ENCODE data around the gene UBE2I. TPM values are rescaled to one million over a fixed set of nuclear protein-coding genes. Genes with fewer than 3 reads are reported as not detected.

UBE2I gene
- total RNA-seq, 6 experiments from 2014 or later = 25.0 to 48.0 (median 39.3) TPM

GRCh38 chr16:1334739-1335138 lies 25.3 kb downstream of the UBE2I start:
- no peak for DNase-seq
- intact Hi-C loops (cut with DNase I) = no loop called here
- no peaks in the 10 kb centered on the region for H3K36me3 ChIP-seq
- H3K27me3 ChIP-seq = peaks cover 0 to 8% of the 10 kb centered on the region in 2 donors
- TF ChIP-seq POLR2A (IDR thresholded peaks at IDR 0.05) = no peak
- TF ChIP-seq CTCF (IDR thresholded peaks at IDR 0.05) = no peak
- 24% methylated on average over 4 of the region's 9 CpGs for WGBS (ENCODE audit: insufficient coverage, low coverage, low lambda C conversion rate, missing lambda C conversion rate)
- no peak for ATAC-seq
- no peak overlapping the region for H3K4me3 ChIP-seq
- peaks cover 0 to 24% (median 9%) of the 10 kb centered on the region in 4 donors for H3K4me1 ChIP-seq
- no peaks in the 10 kb centered on the region for H3K9me3 ChIP-seq
- no peak overlapping the region for H3K27ac ChIP-seq

- Histone ChIP-seq H3K4me3 (no peak overlapping the region), H3K27ac (no peak overlapping the region), H3K9me3 (no peaks in the 10 kb centered on the region), H3K27me3 (peaks cover 0 to 8% of the 10 kb centered on the region in 2 donors), H3K4me1 (peaks cover 0 to 24% (median 9%) of the 10 kb centered on the region in 4 donors), H3K36me3 (no peaks in the 10 kb centered on the region)
- 40% methylated on average over 5 of the region's 16 CpGs for WGBS (ENCODE audit: insufficient coverage, low coverage, low lambda C conversion rate, missing lambda C conversion rate)
- DNase-seq (no peak), ATAC-seq (no peak)
- TF ChIP-seq POLR2A (IDR thresholded peaks at IDR 0.05) (no peak), CTCF (IDR thresholded peaks at IDR 0.05) (no peak)
- intact Hi-C loops (cut with DNase I) = no loop called here
These were observed 26.0 kb downstream of the UBE2I start for GRCh38 chr16:1335211-1335971.

GRCh38 chr16:1335996-1336395 lies 26.6 kb downstream of the UBE2I start:
- Histone ChIP-seq H3K4me3 (no peak overlapping the region), H3K27me3 (peaks cover 0 to 8% of the 10 kb centered on the region in 2 donors)
- ATAC-seq = no peak

GRCh38 chr16:1336619-1337018 lies 27.2 kb downstream of the UBE2I start:
- intact Hi-C loops (cut with DNase I) = no loop called here
- H3K27me3 ChIP-seq = peaks cover 0 to 8% of the 10 kb centered on the region in 2 donors
- ATAC-seq (no peak), DNase-seq (no peak)
- no peak overlapping the region for H3K27ac ChIP-seq
- no peaks in the 10 kb centered on the region for H3K36me3 ChIP-seq
- peaks cover 0 to 19% (median 6%) of the 10 kb centered on the region in 4 donors for H3K4me1 ChIP-seq
- H3K4me3 ChIP-seq = no peak overlapping the region
- H3K9me3 ChIP-seq = no peaks in the 10 kb centered on the region
- WGBS (ENCODE audit: insufficient coverage, low coverage, low lambda C conversion rate, missing lambda C conversion rate) = 20% methylated on average over 1 of the region's 15 CpGs
- TF ChIP-seq CTCF (IDR thresholded peaks at IDR 0.05) (no peak), POLR2A (IDR thresholded peaks at IDR 0.05) (no peak)

More at GRCh38 chr16:1335996-1336395, 26.6 kb downstream of the UBE2I start:
- no peak for TF ChIP-seq CTCF (IDR thresholded peaks at IDR 0.05)
- no peak for TF ChIP-seq POLR2A (IDR thresholded peaks at IDR 0.05)
- H3K9me3 ChIP-seq = no peaks in the 10 kb centered on the region
- DNase-seq = no peak
- H3K36me3 ChIP-seq = no peaks in the 10 kb centered on the region
- WGBS (ENCODE audit: insufficient coverage, low coverage, low lambda C conversion rate, missing lambda C conversion rate) = 8% methylated on average over 4 of the region's 12 CpGs
- no peak overlapping the region for H3K27ac ChIP-seq
- H3K4me1 ChIP-seq = peaks cover 0 to 24% (median 9%) of the 10 kb centered on the region in 4 donors
- intact Hi-C loops (cut with DNase I) = no loop called here
